ENCODE measurements around the gene MAT1A. TPM values are rescaled to one million over a fixed set of nuclear protein-coding genes. Genes with fewer than 3 reads are reported as not detected.

The MAT1A gene
- total RNA-seq, 1 experiment from 2014 or later, result 3.4 TPM

DNA sequence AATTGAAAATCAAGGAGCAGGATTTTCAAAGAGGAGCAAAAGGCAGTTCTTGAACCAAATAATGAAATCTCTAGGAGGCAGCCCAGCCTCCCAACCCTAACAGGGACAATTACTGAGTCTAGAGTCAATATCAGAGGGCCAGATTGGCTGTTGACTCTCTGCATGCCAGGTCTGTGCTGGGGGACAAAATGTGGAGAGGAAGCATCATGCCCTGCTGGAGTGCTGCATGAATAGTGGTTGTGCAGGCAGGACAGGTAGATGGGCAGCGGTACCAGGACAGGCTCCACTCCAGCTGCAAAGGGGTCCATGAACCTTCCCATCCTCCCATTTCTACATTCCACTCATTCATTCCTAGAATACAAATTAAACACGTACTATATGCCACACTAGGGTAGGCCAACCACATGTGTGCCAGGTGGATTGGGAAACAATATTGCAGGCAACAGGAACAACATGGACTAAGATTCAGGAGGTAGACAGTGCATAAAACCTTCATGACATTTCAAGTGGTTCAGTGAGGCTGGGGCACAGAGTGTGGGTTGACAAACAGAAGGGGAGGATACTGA, 30.4 kb upstream of the MAT1A start:
- H3K27ac Mint-ChIP-seq (ENCODE audit: unreplicated experiment), result no peak overlapping the region
- no peaks in the 10 kb centered on the region for H3K4me1 ChIP-seq
- ChIA-PET CTCF (no interaction called here), POLR2A (no interaction called here)
- H3K4me3 Mint-ChIP-seq (ENCODE audit: unreplicated experiment), result no peak overlapping the region
- no peaks in the 10 kb centered on the region for H3K27me3 ChIP-seq (replicated peaks; ENCODE audit: control insufficient read depth, insufficient read depth, low read length)
- no TSS peak for BruUV-seq (replicated peaks)
- no peaks in the 10 kb centered on the region for H3K27me3 Mint-ChIP-seq (ENCODE audit: insufficient read depth, unreplicated experiment)
- no peaks in the 10 kb centered on the region for H3K36me3 Mint-ChIP-seq (ENCODE audit: insufficient read depth, unreplicated experiment)
- intact Hi-C loops (cut with micrococcal nuclease; ENCODE audit: unreplicated experiment), result no loop called here
- H3K36me3 ChIP-seq (ENCODE audit: control insufficient read depth, insufficient read depth, low read length), result no peaks in the 10 kb centered on the region
- no peaks in the 10 kb centered on the region for H3K9me3 Mint-ChIP-seq (ENCODE audit: unreplicated experiment)
- H3K4me3 ChIP-seq (ENCODE audit: low read depth, low read length), result no peak overlapping the region
- DNase-seq, result no peak
- H3K9me3 ChIP-seq, result no peaks in the 10 kb centered on the region
- TF ChIP-seq, protein P1, sequence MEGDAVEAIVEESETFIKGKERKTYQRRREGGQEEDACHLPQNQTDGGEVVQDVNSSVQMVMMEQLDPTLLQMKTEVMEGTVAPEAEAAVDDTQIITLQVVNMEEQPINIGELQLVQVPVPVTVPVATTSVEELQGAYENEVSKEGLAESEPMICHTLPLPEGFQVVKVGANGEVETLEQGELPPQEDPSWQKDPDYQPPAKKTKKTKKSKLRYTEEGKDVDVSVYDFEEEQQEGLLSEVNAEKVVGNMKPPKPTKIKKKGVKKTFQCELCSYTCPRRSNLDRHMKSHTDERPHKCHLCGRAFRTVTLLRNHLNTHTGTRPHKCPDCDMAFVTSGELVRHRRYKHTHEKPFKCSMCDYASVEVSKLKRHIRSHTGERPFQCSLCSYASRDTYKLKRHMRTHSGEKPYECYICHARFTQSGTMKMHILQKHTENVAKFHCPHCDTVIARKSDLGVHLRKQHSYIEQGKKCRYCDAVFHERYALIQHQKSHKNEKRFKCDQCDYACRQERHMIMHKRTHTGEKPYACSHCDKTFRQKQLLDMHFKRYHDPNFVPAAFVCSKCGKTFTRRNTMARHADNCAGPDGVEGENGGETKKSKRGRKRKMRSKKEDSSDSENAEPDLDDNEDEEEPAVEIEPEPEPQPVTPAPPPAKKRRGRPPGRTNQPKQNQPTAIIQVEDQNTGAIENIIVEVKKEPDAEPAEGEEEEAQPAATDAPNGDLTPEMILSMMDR (IDR thresholded peaks at IDR 0.05; ENCODE audit: insufficient read depth in 1 of 2, low read depth in 1 of 2, low read length in 1 of 2, severe bottlenecking in 1 of 2, unreplicated experiment in 1 of 2), result no peak
- H3K4me1 Mint-ChIP-seq (ENCODE audit: low read depth, unreplicated experiment), result no peaks in the 10 kb centered on the region

DNA sequence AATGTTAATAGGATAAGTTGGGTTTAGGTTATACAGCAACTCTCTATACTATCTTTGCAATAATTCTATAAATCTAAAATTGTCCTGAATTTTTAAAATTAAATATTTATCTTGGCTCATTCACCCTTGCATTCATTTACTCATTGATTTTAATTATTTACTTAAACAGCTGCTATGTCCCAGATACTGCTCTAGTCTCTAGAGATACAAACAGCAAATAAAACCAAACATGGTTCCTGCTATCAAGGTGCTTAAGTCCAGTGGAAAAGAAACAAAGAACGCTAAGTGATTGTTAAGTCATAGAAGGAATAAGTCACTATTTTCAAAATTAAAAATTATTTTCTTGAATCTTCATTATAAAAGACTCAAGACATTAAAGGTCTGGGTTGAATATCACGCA, 29.9 kb upstream of the MAT1A start:
- CTCF ChIA-PET, result no interaction called here
- H3K4me3 ChIP-seq (ENCODE audit: low read depth, low read length), result no peak overlapping the region
- H3K9me3 ChIP-seq, result no peaks in the 10 kb centered on the region
- Mint-ChIP-seq H3K9me3 (ENCODE audit: unreplicated experiment) (no peaks in the 10 kb centered on the region), H3K4me3 (ENCODE audit: unreplicated experiment) (no peak overlapping the region), H3K36me3 (ENCODE audit: insufficient read depth, unreplicated experiment) (no peaks in the 10 kb centered on the region), H3K27me3 (ENCODE audit: insufficient read depth, unreplicated experiment) (no peaks in the 10 kb centered on the region), H3K4me1 (ENCODE audit: low read depth, unreplicated experiment) (no peaks in the 10 kb centered on the region), H3K27ac (ENCODE audit: unreplicated experiment) (no peak overlapping the region)
- H3K36me3 ChIP-seq (ENCODE audit: control insufficient read depth, insufficient read depth, low read length), result no peaks in the 10 kb centered on the region
- intact Hi-C loops (cut with micrococcal nuclease; ENCODE audit: unreplicated experiment), result no loop called here
- no TSS peak for BruUV-seq (replicated peaks)
- no peak for DNase-seq
- TF ChIP-seq, protein P1 (IDR thresholded peaks at IDR 0.05; ENCODE audit: insufficient read depth in 1 of 2, low read depth in 1 of 2, low read length in 1 of 2, severe bottlenecking in 1 of 2, unreplicated experiment in 1 of 2), result no peak
- no peaks in the 10 kb centered on the region for H3K4me1 ChIP-seq
- no peaks in the 10 kb centered on the region for H3K27me3 ChIP-seq (replicated peaks; ENCODE audit: control insufficient read depth, insufficient read depth, low read length)
- POLR2A ChIA-PET, result no interaction called here

DNA sequence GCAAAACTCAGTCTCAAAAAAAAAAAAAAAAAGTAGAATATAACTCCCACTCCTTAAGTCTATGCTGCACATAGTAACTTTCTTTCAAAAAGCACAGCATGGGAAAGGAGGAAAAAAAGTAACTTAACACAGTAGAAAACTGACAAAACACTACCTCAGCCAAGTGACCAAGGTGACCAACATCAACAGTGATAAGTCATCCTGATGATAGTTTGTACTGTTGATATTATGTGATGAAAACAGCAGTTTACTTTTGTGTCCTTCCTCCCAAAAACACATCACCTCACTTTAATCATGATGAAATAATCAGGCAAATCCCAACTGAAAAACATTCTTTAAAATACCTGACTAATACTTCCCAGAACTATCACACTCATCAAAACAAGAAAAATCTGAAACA, 29.3 kb upstream of the MAT1A start:
- ChIA-PET CTCF (no interaction called here), POLR2A (no interaction called here)
- intact Hi-C loops (cut with micrococcal nuclease; ENCODE audit: unreplicated experiment), result no loop called here
- TF ChIP-seq, protein P1 (IDR thresholded peaks at IDR 0.05; ENCODE audit: insufficient read depth in 1 of 2, low read depth in 1 of 2, low read length in 1 of 2, severe bottlenecking in 1 of 2, unreplicated experiment in 1 of 2), result no peak
- no peaks in the 10 kb centered on the region for H3K9me3 Mint-ChIP-seq (ENCODE audit: unreplicated experiment)
- Histone ChIP-seq H3K36me3 (ENCODE audit: control insufficient read depth, insufficient read depth, low read length) (no peaks in the 10 kb centered on the region), H3K27me3 (replicated peaks; ENCODE audit: control insufficient read depth, insufficient read depth, low read length) (no peaks in the 10 kb centered on the region), H3K4me3 (ENCODE audit: low read depth, low read length) (no peak overlapping the region), H3K4me1 (no peaks in the 10 kb centered on the region), H3K9me3 (no peaks in the 10 kb centered on the region)
- H3K4me3 Mint-ChIP-seq (ENCODE audit: unreplicated experiment), result no peak overlapping the region
- DNase-seq, result no peak
- no peaks in the 10 kb centered on the region for H3K4me1 Mint-ChIP-seq (ENCODE audit: low read depth, unreplicated experiment)
- BruUV-seq (replicated peaks), result no TSS peak
- no peaks in the 10 kb centered on the region for H3K36me3 Mint-ChIP-seq (ENCODE audit: insufficient read depth, unreplicated experiment)
- no peaks in the 10 kb centered on the region for H3K27me3 Mint-ChIP-seq (ENCODE audit: insufficient read depth, unreplicated experiment)
- H3K27ac Mint-ChIP-seq (ENCODE audit: unreplicated experiment), result no peak overlapping the region

All from Caco-2 (cell line).